ENCODE measurements around the gene SGCG. TPM values are rescaled to one million over a fixed set of nuclear protein-coding genes. Genes with fewer than 3 reads are reported as not detected.

Gene SGCG
- total RNA-seq, 4 donors from 2014 or later, result 2.5 TPM; not detected in 3

- peaks cover 0 to 40% (median 0%) of the 10 kb centered on the region in 3 donors for H3K36me3 ChIP-seq
- no peak for DNase-seq
- no peak overlapping the region for H3K4me3 ChIP-seq
- no peak overlapping the region for H3K27ac ChIP-seq
- no peaks in the 10 kb centered on the region for H3K9me3 ChIP-seq
- H3K4me1 ChIP-seq, result no peaks in the 10 kb centered on the region
- TF ChIP-seq CTCF (IDR thresholded peaks at IDR 0.05) (no peak), POLR2A (IDR thresholded peaks at IDR 0.05) (no peak)
- H3K27me3 ChIP-seq, result no peaks in the 10 kb centered on the region
These were observed 184.9 kb downstream of the SGCG start for GRCh38 chr13:23365652-23366051.

GRCh38 chr13:23367907-23368306 is 187.1 kb downstream of the SGCG start:
- no peaks in the 10 kb centered on the region for H3K27me3 ChIP-seq
- H3K4me3 ChIP-seq, result no peak overlapping the region
- no peaks in the 10 kb centered on the region for H3K4me1 ChIP-seq
- H3K27ac ChIP-seq, result no peak overlapping the region
- DNase-seq, result no peak
- peaks cover 0 to 40% (median 0%) of the 10 kb centered on the region in 3 donors for H3K36me3 ChIP-seq
- no peak for TF ChIP-seq CTCF (IDR thresholded peaks at IDR 0.05)
- no peak for TF ChIP-seq POLR2A (IDR thresholded peaks at IDR 0.05)
- no peaks in the 10 kb centered on the region for H3K9me3 ChIP-seq

- Histone ChIP-seq H3K4me1 (peaks cover 0 to 13% (median 3%) of the 10 kb centered on the region in 4 donors), H3K4me3 (no peak overlapping the region), H3K27me3 (no peaks in the 10 kb centered on the region), H3K27ac (no peak overlapping the region), H3K9me3 (no peaks in the 10 kb centered on the region), H3K36me3 (peaks cover 0 to 15% (median 0%) of the 10 kb centered on the region in 3 donors)
- TF ChIP-seq CTCF (IDR thresholded peaks at IDR 0.05) (no peak), POLR2A (IDR thresholded peaks at IDR 0.05) (no peak)
- no peak for DNase-seq
These were observed 191.6 kb downstream of the SGCG start for GRCh38 chr13:23372264-23372906.

Small RNA genes lying within 50 kb of the gene (small RNA-seq; reads per million reads assigned to genes)
- gene RNU6-58P (0 reads per million in 2 donors), gene RNY3P4 (0 to 0.06 reads per million in 2 donors)
